Stimulated activated CD8-positive, alpha-beta memory T cell treated with anti-CD3 and anti-CD28 coated beads, Interleukin-7, amount 100 ng/mL, for 48 hours (primary cell): ENCODE results near the gene ZNF790.
A peak's percentile ranks its signal among the peaks of the same experiment; 100 is the strongest.
"Not testable (repeated sequence)": the region's sequence is repeated elsewhere in the genome, so short reads cannot be mapped to it uniquely, and the experiment has no call there.

Source experiments
- DNase-seq, 2 donors: peaks; one replicate each; pipeline ENCODE4 v3.0.0-alpha.2; 2020; ENCODE audit warnings: low read depth in 1 of 2; ENCODE audit errors: extremely low read depth in 1 of 2

ZNF790 gene

GRCh38 chr19:36837906-36838783, at the start of gene ZNF790:
ZNF790 (minus strand) TSS chr19:36838387; CDS start chr19:36825619, 12,768 bp downstream.
- peak; percentile 55 to 76 for DNase-seq

- DNase-seq = no peak
These were observed 39.1 kb upstream of the ZNF790 start for GRCh38 chr19:36876993-36877938.

GRCh38 chr19:36851898-36852297, 13.7 kb upstream of the ZNF790 start:
- no peak for DNase-seq

- DNase-seq = peak; percentile 62 to 85
These were observed 12.6 kb upstream of the ZNF790 start, which contains the start of gene ZNF345 for GRCh38 chr19:36850559-36851442. ZNF345 (plus strand) TSS chr19:36850876; CDS start chr19:36876831, 25,955 bp downstream.

- DNase-seq = peak; percentile 70 to 87
These were observed 11.7 kb upstream of the ZNF790 start for GRCh38 chr19:36849701-36850558.

- DNase-seq = no peak
These were observed 9.8 kb upstream of the ZNF790 start for GRCh38 chr19:36847968-36848367.

- no peak for DNase-seq
These were observed 667 bp upstream of the ZNF790 start for GRCh38 chr19:36838784-36839324.

- no peak for DNase-seq
These were observed 846 bp downstream of the ZNF790 start for GRCh38 chr19:36837176-36837905.

- DNase-seq = no peak
These were observed 4.8 kb downstream of the ZNF790 start for GRCh38 chr19:36833430-36833829.

- DNase-seq = no peak
These were observed 16.4 kb downstream of the ZNF790 start for GRCh38 chr19:36821758-36822157.

- DNase-seq = no peak
These were observed 19.0 kb downstream of the ZNF790 start for GRCh38 chr19:36819130-36819630.

- no peak for DNase-seq
These were observed 31.2 kb downstream of the ZNF790 start for GRCh38 chr19:36807029-36807428.

GRCh38 chr19:36805364-36805763, 32.8 kb downstream of the ZNF790 start:
- DNase-seq = no peak

- no peak for DNase-seq
These were observed 40.4 kb downstream of the ZNF790 start for GRCh38 chr19:36797786-36798108.

GRCh38 chr19:36796714-36796992, 41.5 kb downstream of the ZNF790 start:
- DNase-seq = no peak

GRCh38 chr19:36791420-36792141, 46.6 kb downstream of the ZNF790 start:
- not testable (repeated sequence) for DNase-seq

- no peak for DNase-seq
These were observed 62.4 kb downstream of the ZNF790 start for GRCh38 chr19:36775768-36776167.

- no peak for DNase-seq
These were observed 65.0 kb downstream of the ZNF790 start for GRCh38 chr19:36773223-36773579.
